SK-N-MC (cell line): Measurements from ENCODE around the gene SCYGR6.

Experiments used
- DNase-seq: peaks from one replicate; pipeline ENCODE4 v3.0.0-alpha.2; 2011; ENCODE audit warnings: low read depth, low spot score
- H3K27ac ChIP-seq: fragments of 200-600 bp; sonication (generic); 2 replicates; pipeline ENCODE4 v1.5.1; 2016; ENCODE audit warnings: mixed run types
- H3K36me3 ChIP-seq: fragments of 200-600 bp; sonication (generic); 2 replicates; pipeline ENCODE4 v1.6.1; 2017; ENCODE audit warnings: antibody characterized with exemption, low read length, mixed read lengths; ENCODE audit not compliant: insufficient read depth
- H3K4me3 ChIP-seq: fragments of 200-600 bp; sonication (generic); 2 replicates; pipeline ENCODE4 v1.5.1; 2016
- H3K9ac ChIP-seq: fragments of 200-600 bp; sonication (generic); 2 replicates; pipeline ENCODE4 v1.8.0; 2017; ENCODE audit warnings: mixed run types, mixed read lengths; ENCODE audit not compliant: insufficient read length
- H3K9me3 ChIP-seq: fragments of 200-600 bp; sonication (generic); 2 replicates; pipeline ENCODE4 v1.6.1; 2017; ENCODE audit warnings: low read depth, mild to moderate bottlenecking, antibody characterized with exemption, low read length, moderate library complexity, mixed read lengths
- EZH2 ChIP-seq: fragments of 200-600 bp; sonication (generic); IDR thresholded peaks from one replicate; pipeline ENCODE4 v1.6.1; 2017; ENCODE audit warnings: antibody characterized with exemption
- FOXP2 ChIP-seq: optimal IDR thresholded peaks from 2 replicates; pipeline ENCODE3; 2011; ENCODE audit warnings: mild to moderate bottlenecking, moderate library complexity; ENCODE audit not compliant: insufficient read depth; ENCODE audit errors: extremely low read length, control extremely low read depth
- POLR2AphosphoS5 ChIP-seq: IDR thresholded peaks from 2 replicates; pipeline ENCODE4 v1.6.1; 2012; ENCODE audit warnings: mild to moderate bottlenecking, low read depth, low read length, borderline replicate concordance

Gene SCYGR6

DNA sequence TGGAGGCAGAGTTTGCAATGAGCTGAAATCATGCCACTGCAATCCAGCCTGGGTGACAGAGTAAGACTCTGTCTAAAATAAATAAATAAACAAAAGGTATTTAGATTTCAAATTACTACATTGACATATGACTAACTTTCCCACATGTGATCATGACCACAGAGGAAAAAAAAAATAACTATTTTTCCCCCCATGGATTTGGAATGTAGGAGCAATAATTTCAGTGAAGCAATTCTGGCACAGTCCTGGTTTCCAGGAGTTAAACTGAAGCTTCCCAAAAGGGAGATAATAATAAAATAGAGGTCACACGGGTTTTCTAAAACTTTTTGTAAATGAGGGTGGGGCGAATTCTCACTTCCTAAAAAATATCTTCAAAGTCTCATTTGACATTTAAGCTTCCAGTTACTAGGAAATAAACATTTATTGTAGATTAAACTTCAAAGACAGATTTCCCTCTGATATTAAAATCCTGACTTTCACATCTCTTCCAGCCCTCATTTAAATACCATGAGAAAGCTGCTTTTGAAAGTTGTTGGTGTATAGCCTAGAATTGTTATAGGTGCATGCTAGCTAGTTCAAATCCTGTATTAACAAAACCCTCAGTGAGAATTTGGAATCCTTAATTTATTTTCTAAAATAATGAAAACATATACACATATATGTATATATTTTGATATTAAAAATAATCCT is 27.4 kb downstream of the SCYGR6 start:
- no peak for DNase-seq
- Histone ChIP-seq H3K27ac (no peak overlapping the region), H3K9ac (no peak overlapping the region), H3K9me3 (no peaks in the 10 kb centered on the region), H3K4me3 (no peak overlapping the region), H3K36me3 (no peaks in the 10 kb centered on the region)
- TF ChIP-seq POLR2AphosphoS5 (no peak), EZH2 (no peak), FOXP2 (no peak)

- TF ChIP-seq EZH2: no peak
- no peak for TF ChIP-seq POLR2AphosphoS5
- H3K4me3 ChIP-seq: no peak overlapping the region
- DNase-seq: no peak
- no peak overlapping the region for H3K27ac ChIP-seq
- H3K9ac ChIP-seq: no peak overlapping the region
- no peaks in the 10 kb centered on the region for H3K36me3 ChIP-seq
- H3K9me3 ChIP-seq: no peaks in the 10 kb centered on the region
These were observed 37.4 kb downstream of the SCYGR6 start for GRCh38 chr2:227687189-227687588.

- no peaks in the 10 kb centered on the region for H3K36me3 ChIP-seq
- TF ChIP-seq EZH2 (no peak), FOXP2 (no peak), POLR2AphosphoS5 (no peak)
- no peak for DNase-seq
These were observed 40.3 kb downstream of the SCYGR6 start for GRCh38 chr2:227684258-227684657.

DNA sequence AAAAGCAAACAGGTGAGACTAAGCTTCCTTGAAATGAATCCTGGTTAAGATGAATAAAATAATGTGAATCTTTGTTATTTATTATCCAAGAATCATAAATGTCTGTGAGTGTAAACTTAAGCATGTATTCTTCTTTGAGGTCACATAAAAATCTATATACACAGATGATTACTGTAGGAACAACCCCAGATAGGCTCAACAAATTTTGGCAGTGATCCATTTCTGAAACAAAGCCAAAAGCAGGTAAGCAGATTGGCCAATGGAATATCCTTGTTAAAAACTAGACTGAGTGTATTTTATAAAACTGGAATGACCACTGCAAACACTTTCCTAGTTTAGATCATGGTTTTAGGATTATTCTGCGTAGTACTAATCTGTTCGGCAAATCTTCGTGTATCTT is 46.6 kb downstream of the SCYGR6 start:
- no peaks in the 10 kb centered on the region for H3K36me3 ChIP-seq
- no peak overlapping the region for H3K27ac ChIP-seq
- no peak overlapping the region for H3K9ac ChIP-seq
- H3K4me3 ChIP-seq: no peak overlapping the region
- no peak for DNase-seq
- TF ChIP-seq POLR2AphosphoS5 (no peak), FOXP2 (no peak), EZH2 (no peak)
- no peaks in the 10 kb centered on the region for H3K9me3 ChIP-seq

More at GRCh38 chr2:227684258-227684657, 40.3 kb downstream of the SCYGR6 start:
- no peaks in the 10 kb centered on the region for H3K9me3 ChIP-seq
- no peak overlapping the region for H3K9ac ChIP-seq
- no peak overlapping the region for H3K4me3 ChIP-seq
- H3K27ac ChIP-seq: no peak overlapping the region

GRCh38 chr2:227674485-227674884 is 50.1 kb downstream of the SCYGR6 start:
- Histone ChIP-seq H3K36me3 (no peaks in the 10 kb centered on the region), H3K9ac (no peak overlapping the region), H3K4me3 (no peak overlapping the region), H3K27ac (no peak overlapping the region), H3K9me3 (no peaks in the 10 kb centered on the region)
- TF ChIP-seq POLR2AphosphoS5 (no peak), FOXP2 (no peak), EZH2 (no peak)
- DNase-seq: no peak
